Left colon (tissue), 2 donors: ENCODE data around the gene IBSP. TPM values are rescaled to one million over a fixed set of nuclear protein-coding genes. Genes with fewer than 3 reads are reported as not detected.

Experiments used
- total RNA-seq, 2 donors: library from RNA; stranded (reverse); fragmentation: NEBNext Ultra II Directional; extraction: Animal tissue kit (Norgen Biotek cat#: 25700); gene quantifications; one replicate each; pipeline ENCODE4 v1.2.1, GENCODE V29; 2021
- donor health status: DM: no; HTN: no; CAD: no.
- donor health status: DM: yes; HTN: yes; CAD: no.

Gene IBSP
- total RNA-seq, 2 donors from 2014 or later: not detected

Other genes with a start within 250 kb of the IBSP start
- gene DSPP, start 191.0 kb upstream of the IBSP start, total RNA-seq: not detected
- gene DMP1, start 149.3 kb upstream of the IBSP start, total RNA-seq: not detected
- gene MEPE, start 33.4 kb downstream of the IBSP start, total RNA-seq: not detected
- 1 to 10 TPM; 3.7 to 7.6 TPM for gene SPP1, start 176.2 kb downstream of the IBSP start, total RNA-seq
- 10 to 100 TPM in 1 of 2 donors, 1 to 10 TPM in 1; 5.4 to 11.4 TPM for gene PKD2, start 208.1 kb downstream of the IBSP start, total RNA-seq